Pancreas (tissue), 10 donors: ENCODE measurements around the gene GPR35. TPM values are rescaled to one million over a fixed set of nuclear protein-coding genes. Genes with fewer than 3 reads are reported as not detected.

Source experiments
- ATAC-seq, 4 donors: fragments of 200-7000 bp; cut with Tn5 transposase; one replicate each; pipeline versions ENCODE4 v1.8.0 to v1.9.1; 2020; ENCODE audit warnings: mild to moderate bottlenecking in 4 of 4, moderate library complexity in 4 of 4
- DNase-seq, 6 donors: peaks; one replicate each; pipeline ENCODE4 v3.0.0-alpha.2; 2020
- FAIRE-seq: peaks from 2 replicates; lab custom pipeline; 2012; peaks lifted over from hg19 to GRCh38; lab: Jason Lieb, UNC
- H3K27ac ChIP-seq, 4 donors: fragments of 200-600 bp; sonication (generic); 1 replicate in 3 of 4; 2 replicates in 1 of 4; pipeline versions ENCODE4 v1.5.0 to v1.8.0; 2020
- H3K27me3 ChIP-seq, 4 donors: fragments of 200-600 bp; one replicate each; pipeline ENCODE4 v1.8.0; 2021
- H3K36me3 ChIP-seq, 3 donors: fragments of 200-600 bp; sonication (generic) in 1 of 3; one replicate each; pipeline versions ENCODE4 v1.5.0 to v1.8.0; 2020 to 2021
- H3K4me1 ChIP-seq, 3 donors: fragments of 200-600 bp; one replicate each; pipeline ENCODE4 v1.8.0; 2021
- H3K4me3 ChIP-seq, 4 donors: fragments of 200-600 bp; sonication (generic) in 2 of 4; one replicate each; pipeline versions ENCODE4 v1.5.0 to v1.8.0; 2020 to 2021
- H3K9me3 ChIP-seq, 4 donors: fragments of 200-600 bp; one replicate each; pipeline ENCODE4 v1.8.0; 2021
- CTCF ChIP-seq, 4 donors: fragments of 200-600 bp; sonication (generic) in 3 of 4; IDR thresholded peaks; one replicate each; pipeline versions ENCODE4 v1.5.0 to v1.8.0; 2021; ENCODE audit warnings: antibody characterized with exemption in 4 of 4
- WGBS, 2 donors: extraction: QIAGEN DNeasy Blood & Tissue Kit; methylation state at CpG; one replicate each; pipeline ENCODE4 v1.1.7; 2013; 5-methylcytosine and 5-hydroxymethylcytosine counted together
- intact Hi-C, 3 donors: fragments of 100-400 bp; cut with DNase I; formaldehyde crosslinking; loops; one replicate each; pipeline versions ENCODE4 v1.11.1 to v1.14.2; 2022
- polyA plus RNA-seq, 2 donors: library from polyadenylated mRNA; stranded (reverse); fragments of 200-250 nt; gene quantifications; one replicate each; pipeline ENCODE4 v1.2.3, GENCODE V29; 2013
- total RNA-seq, 6 donors: library from RNA; stranded (reverse); fragmentation: NEBNext Ultra II Directional in 4 of 6; extraction: Animal tissue kit (Norgen Biotek cat#: 25700) in 4 of 6; gene quantifications; one replicate each; pipeline versions ENCODE4 v1.2.1 to v1.2.4, GENCODE V29; 2021 to 2023
- donor health status: healthy with polysubstance abuse.
- donor health status: DM: no; HTN: no; CAD: no; lungs with moderate emphysema.
- donor health status: DM: no; HTN: no; CAD: no.
- donor health status: control.
- donor health status: control.
- donor health status: Bipolar disorder and iron deficiency.
- donor health status: DM: yes; HTN: yes; CAD: no.
- donor health status: DM: no; HTN: no; CAD: no.
- donor health status: DM: no; HTN: no; CAD: no.
- donor health status: DM: yes; HTN: yes; CAD: no.

Gene GPR35
- total RNA-seq = 1 to 10 TPM in 2 of 6 donors, under 1 TPM in 4; 0.35 to 1.4 (median 0.84) TPM
- polyA plus RNA-seq = 1 to 10 TPM; 4.1 to 4.6 TPM

GRCh38 chr2:240624950-240625621 lies at the start of gene GPR35:
Gene GPR35, plus strand, starts transcription at chr2:240625480. Its CDS starts 4,473 bp downstream, at chr2:240629953.
- intact Hi-C loops = no loop called here
- H3K9me3 ChIP-seq = no peaks in the 10 kb centered on the region
- no peak within 1 kb of the TSS for H3K4me3 ChIP-seq
- WGBS, 2 donors = 66% methylated on average over 21 to 23 of the region's 23 CpGs
- no peaks in the 10 kb centered on the region for H3K36me3 ChIP-seq
- no peaks in the 10 kb centered on the region for H3K27me3 ChIP-seq
- peak in 3 of 6 donors; percentile 31 to 66 (median 56) for DNase-seq
- FAIRE-seq = no peak
- no peak within 1 kb of the TSS for H3K27ac ChIP-seq
- TF ChIP-seq CTCF (IDR thresholded peaks at IDR 0.05) = no peak
- ATAC-seq = peak in 3 of 4 donors; percentile 36 to 72 (median 43)
- no peaks in the 10 kb centered on the region for H3K4me1 ChIP-seq

GRCh38 chr2:240576036-240576435 lies 49.2 kb upstream of the GPR35 start:
- Histone ChIP-seq H3K4me1 (peaks cover 7 to 14% (median 8%) of the 10 kb centered on the region in 3 donors), H3K4me3 (no peak overlapping the region), H3K36me3 (peaks cover 0 to 30% (median 16%) of the 10 kb centered on the region in 3 donors), H3K27me3 (no peaks in the 10 kb centered on the region), H3K9me3 (no peaks in the 10 kb centered on the region), H3K27ac (no peak overlapping the region)
- no peak for FAIRE-seq
- DNase-seq = peak in 1 of 6 donors; percentile 11
- TF ChIP-seq CTCF (IDR thresholded peaks at IDR 0.05) = no peak
- WGBS, 2 donors = 78 to 83% methylated on average over 6 of the region's 6 CpGs
- ATAC-seq = no peak
- intact Hi-C loops = no loop called here

GRCh38 chr2:240576436-240577205 lies 48.7 kb upstream of the GPR35 start:
- Histone ChIP-seq H3K9me3 (no peaks in the 10 kb centered on the region), H3K27ac (no peak overlapping the region), H3K36me3 (peaks cover 0 to 30% (median 16%) of the 10 kb centered on the region in 3 donors), H3K4me3 (no peak overlapping the region), H3K27me3 (no peaks in the 10 kb centered on the region), H3K4me1 (peaks cover 7 to 14% (median 8%) of the 10 kb centered on the region in 3 donors)
- FAIRE-seq = no peak
- intact Hi-C loops = no loop called here
- DNase-seq = peak in 3 of 6 donors; percentile 52 to 80 (median 57)
- WGBS, 2 donors = 92 to 93% methylated on average over 32 of the region's 32 CpGs
- no peak for TF ChIP-seq CTCF (IDR thresholded peaks at IDR 0.05)
- ATAC-seq = no peak

GRCh38 chr2:240577281-240578109 lies 47.8 kb upstream of the GPR35 start:
- peaks cover 7 to 14% (median 8%) of the 10 kb centered on the region in 3 donors for H3K4me1 ChIP-seq

More at GRCh38 chr2:240577281-240578109, 47.8 kb upstream of the GPR35 start:
- DNase-seq (peak in 2 of 6 donors; percentile 32 to 78), ATAC-seq (no peak), FAIRE-seq (no peak)
- Histone ChIP-seq H3K36me3 (peaks cover 0 to 30% (median 16%) of the 10 kb centered on the region in 3 donors), H3K27ac (no peak overlapping the region), H3K27me3 (no peaks in the 10 kb centered on the region), H3K9me3 (no peaks in the 10 kb centered on the region), H3K4me3 (no peak overlapping the region)
- no peak for TF ChIP-seq CTCF (IDR thresholded peaks at IDR 0.05)
- intact Hi-C loops = no loop called here
- WGBS, 2 donors = 88% methylated on average over 26 of the region's 26 CpGs
